Measurements from ENCODE around the gene ZNF672.
"Not testable (repeated sequence)": the region's sequence is repeated elsewhere in the genome, so short reads cannot be mapped to it uniquely, and the experiment has no call there.

Gene ZNF672

GRCh38 chr1:248837781-248838356, at the start of gene ZNF672:
TSS of gene ZNF672 (plus strand) at chr1:248838224. CDS start at chr1:248847275, 9,051 bp downstream.
- H3K27ac Mint-ChIP-seq: peak within 1 kb of the TSS; percentile 95 to 98
- ATAC-seq: peak; percentile 87
- H3K9me3 Mint-ChIP-seq: no peaks in the 10 kb centered on the region

GRCh38 chr1:248788327-248788726, 49.7 kb upstream of the ZNF672 start:
- H3K27ac Mint-ChIP-seq: no peak overlapping the region
- H3K4me3 Mint-ChIP-seq: no peak overlapping the region
- no peaks in the 10 kb centered on the region for H3K4me1 Mint-ChIP-seq
- ATAC-seq (no peak), DNase-seq (no peak)
- no peaks in the 10 kb centered on the region for H3K27me3 Mint-ChIP-seq
- H3K9me3 Mint-ChIP-seq: no peaks in the 10 kb centered on the region

More at GRCh38 chr1:248837781-248838356, at the start of gene ZNF672:
- DNase-seq: peak; percentile 88 to 94
- no peak within 1 kb of the TSS for H3K4me3 Mint-ChIP-seq
- no peaks in the 10 kb centered on the region for H3K27me3 Mint-ChIP-seq
- peaks cover 25% of the 10 kb centered on the region for H3K4me1 Mint-ChIP-seq

- H3K4me3 Mint-ChIP-seq, ATAC-seq, DNase-seq, H3K9me3 Mint-ChIP-seq, H3K27ac Mint-ChIP-seq, H3K4me1 Mint-ChIP-seq, H3K27me3 Mint-ChIP-seq: not testable (repeated sequence)
These were observed 48.7 kb upstream of the ZNF672 start for GRCh38 chr1:248789337-248789736.

- H3K4me1 Mint-ChIP-seq: no peaks in the 10 kb centered on the region
- no peak overlapping the region for H3K4me3 Mint-ChIP-seq
- no peak overlapping the region for H3K27ac Mint-ChIP-seq
- ATAC-seq (no peak), DNase-seq (no peak)
- H3K9me3 Mint-ChIP-seq: peaks cover 9 to 10% of the 10 kb centered on the region in 2 donors
- H3K27me3 Mint-ChIP-seq: no peaks in the 10 kb centered on the region
These were observed 47.6 kb upstream of the ZNF672 start for GRCh38 chr1:248790456-248790855.

- Mint-ChIP-seq H3K9me3 (peaks cover 9 to 15% of the 10 kb centered on the region in 2 donors), H3K4me3 (no peak overlapping the region), H3K27ac (no peak overlapping the region), H3K4me1 (no peaks in the 10 kb centered on the region), H3K27me3 (no peaks in the 10 kb centered on the region)
- ATAC-seq: no peak
- DNase-seq: no peak
These were observed 47.0 kb upstream of the ZNF672 start for GRCh38 chr1:248791010-248791409.

- ATAC-seq (no peak), DNase-seq (no peak)
These were observed 45.7 kb upstream of the ZNF672 start for GRCh38 chr1:248792342-248792741.

GRCh38 chr1:248793592-248793991, 44.4 kb upstream of the ZNF672 start:
- Mint-ChIP-seq H3K27me3 (peaks cover 20% of the 10 kb centered on the region), H3K27ac (no peak overlapping the region), H3K9me3 (peaks cover 9 to 19% of the 10 kb centered on the region in 2 donors), H3K4me3 (no peak overlapping the region), H3K4me1 (no peaks in the 10 kb centered on the region)
- DNase-seq (peak in 1 of 2 donors; percentile 28), ATAC-seq (peak; percentile 95)

More at GRCh38 chr1:248792342-248792741, 45.7 kb upstream of the ZNF672 start:
- Mint-ChIP-seq H3K4me1 (no peaks in the 10 kb centered on the region), H3K9me3 (peaks cover 9 to 19% of the 10 kb centered on the region in 2 donors), H3K4me3 (no peak overlapping the region), H3K27ac (no peak overlapping the region), H3K27me3 (peaks cover 7% of the 10 kb centered on the region)

GRCh38 chr1:248794663-248795062, 43.4 kb upstream of the ZNF672 start:
- DNase-seq, H3K4me1 Mint-ChIP-seq, H3K27ac Mint-ChIP-seq, H3K4me3 Mint-ChIP-seq, ATAC-seq: not testable (repeated sequence)
- Mint-ChIP-seq H3K9me3 (peaks cover 9 to 19% of the 10 kb centered on the region in 2 donors), H3K27me3 (peaks cover 22% of the 10 kb centered on the region)

- ATAC-seq (no peak), DNase-seq (no peak)
- Mint-ChIP-seq H3K9me3 (peaks cover 8 to 17% of the 10 kb centered on the region in 2 donors), H3K27ac (no peak overlapping the region), H3K4me3 (no peak overlapping the region), H3K27me3 (peaks cover 22% of the 10 kb centered on the region), H3K4me1 (no peaks in the 10 kb centered on the region)
These were observed 39.2 kb upstream of the ZNF672 start for GRCh38 chr1:248798791-248799190.

GRCh38 chr1:248800459-248800858, 37.6 kb upstream of the ZNF672 start:
- DNase-seq: no peak
- peaks cover 0 to 9% of the 10 kb centered on the region in 2 donors for H3K9me3 Mint-ChIP-seq
- H3K4me1 Mint-ChIP-seq: peaks cover 13% of the 10 kb centered on the region
- H3K27ac Mint-ChIP-seq: no peak overlapping the region
- peaks cover 22% of the 10 kb centered on the region for H3K27me3 Mint-ChIP-seq
- ATAC-seq: no peak
- H3K4me3 Mint-ChIP-seq: no peak overlapping the region

- Mint-ChIP-seq H3K4me3 (no peak overlapping the region), H3K27ac (no peak overlapping the region), H3K9me3 (no peaks in the 10 kb centered on the region), H3K27me3 (peaks cover 13% of the 10 kb centered on the region), H3K4me1 (peaks cover 13% of the 10 kb centered on the region)
- no peak for ATAC-seq
- DNase-seq: no peak
These were observed 35.6 kb upstream of the ZNF672 start for GRCh38 chr1:248802454-248802853.

- H3K27me3 Mint-ChIP-seq, H3K9me3 Mint-ChIP-seq, DNase-seq, H3K4me3 Mint-ChIP-seq, ATAC-seq: not testable (repeated sequence)
- Mint-ChIP-seq H3K27ac (peak overlapping the region in 1 of 2 donors; percentile 72), H3K4me1 (peaks cover 13% of the 10 kb centered on the region)
These were observed 34.5 kb upstream of the ZNF672 start for GRCh38 chr1:248803501-248803900.

- Mint-ChIP-seq H3K27me3 (no peaks in the 10 kb centered on the region), H3K9me3 (no peaks in the 10 kb centered on the region), H3K27ac (peak overlapping the region in 1 of 2 donors; percentile 16), H3K4me3 (no peak overlapping the region), H3K4me1 (peaks cover 13% of the 10 kb centered on the region)
- DNase-seq (no peak), ATAC-seq (peak; percentile 17)
These were observed 33.0 kb upstream of the ZNF672 start for GRCh38 chr1:248804771-248805681.

GRCh38 chr1:248805876-248806275, 32.1 kb upstream of the ZNF672 start:
- no peak overlapping the region for H3K27ac Mint-ChIP-seq
- ATAC-seq (no peak), DNase-seq (no peak)
- peaks cover 13% of the 10 kb centered on the region for H3K4me1 Mint-ChIP-seq
- no peaks in the 10 kb centered on the region for H3K9me3 Mint-ChIP-seq
- H3K27me3 Mint-ChIP-seq: no peaks in the 10 kb centered on the region
- H3K4me3 Mint-ChIP-seq: no peak overlapping the region

GRCh38 chr1:248807067-248807737, 30.8 kb upstream of the ZNF672 start:
- H3K4me3 Mint-ChIP-seq: no peak overlapping the region
- H3K27me3 Mint-ChIP-seq: no peaks in the 10 kb centered on the region
- H3K9me3 Mint-ChIP-seq: no peaks in the 10 kb centered on the region
- ATAC-seq (peak; percentile 81), DNase-seq (peak; percentile 44 to 52)
- H3K27ac Mint-ChIP-seq: no peak overlapping the region
- peaks cover 13% of the 10 kb centered on the region for H3K4me1 Mint-ChIP-seq

All from stimulated activated naive CD8-positive, alpha-beta T cell treated with anti-CD3 and anti-CD28 coated beads, Interleukin-15, amount 100 ng/mL, for 72 hours (primary cell).